NCI-H226 (cell line): Measurements from ENCODE around the gene DCX.
A peak's percentile ranks its signal among the peaks of the same experiment; 100 is the strongest.

ENCODE experiments used
- DNase-seq: peaks from one replicate; pipeline ENCODE4 v3.0.0-alpha.2; 2015

Gene DCX

DNA sequence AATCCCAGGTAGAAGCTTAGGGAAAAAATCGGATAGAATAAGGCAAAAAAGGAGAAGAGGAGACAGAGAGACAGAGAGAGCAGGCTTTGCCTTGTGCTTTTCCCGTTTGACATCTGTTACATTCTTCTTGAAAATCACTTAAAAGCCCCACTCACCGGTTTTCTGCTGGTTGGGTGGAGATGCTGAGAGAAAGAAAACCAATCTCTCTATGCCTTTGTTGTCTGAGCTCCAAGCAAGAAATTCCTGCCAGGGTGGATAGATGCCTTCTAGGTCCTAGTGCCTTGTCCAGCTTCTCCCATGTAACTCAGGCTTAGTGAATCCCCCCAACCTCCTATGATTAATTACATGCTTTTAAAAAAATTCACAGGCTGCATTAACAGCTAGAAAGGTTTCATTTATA is at the start of gene DCX:
Gene DCX, minus strand, starts transcription at position 210 of the 400 bp plus-strand sequence. CDS start 1,794 bp downstream, outside the sequence.
- DNase-seq: no peak

DNA sequence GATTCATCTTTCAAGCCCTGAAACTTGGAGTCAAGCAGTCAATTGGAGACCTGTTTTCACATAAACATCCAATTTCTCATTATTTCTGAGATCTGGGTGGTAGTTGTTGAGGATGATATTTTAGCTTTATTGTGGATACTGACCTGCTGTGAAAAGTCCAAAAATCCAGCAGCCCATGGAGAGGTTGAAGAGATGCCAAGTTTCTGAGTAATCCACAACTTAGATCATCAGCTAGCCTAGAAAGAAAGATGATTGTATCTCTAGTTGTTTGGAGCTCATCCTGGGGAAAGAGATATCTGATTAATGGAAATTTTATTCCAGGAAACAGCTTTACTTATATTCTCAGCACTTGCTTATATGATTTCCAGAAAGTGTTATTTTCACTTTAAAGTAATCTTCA is 48.6 kb upstream of the DCX start:
- no peak for DNase-seq

DNA sequence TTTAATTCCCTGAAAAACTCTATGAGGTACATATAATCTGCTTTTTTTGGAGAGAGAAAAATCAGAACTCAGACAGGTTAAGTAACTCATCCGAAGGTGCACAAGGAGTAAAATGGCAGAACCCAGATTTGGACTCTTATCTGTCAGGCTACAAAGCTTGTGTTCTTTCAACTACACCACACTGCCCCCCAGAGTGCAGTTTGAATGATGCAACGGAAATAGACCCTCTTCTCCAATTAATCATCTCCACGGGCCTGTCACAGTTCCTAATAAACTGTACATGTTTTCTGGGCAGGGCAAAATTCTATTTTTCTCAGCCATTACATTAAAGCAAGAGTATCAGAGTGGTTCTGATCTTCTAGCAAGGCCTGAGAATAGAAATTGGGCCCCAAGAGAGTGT is 35.3 kb upstream of the DCX start:
- no peak for DNase-seq

DNA sequence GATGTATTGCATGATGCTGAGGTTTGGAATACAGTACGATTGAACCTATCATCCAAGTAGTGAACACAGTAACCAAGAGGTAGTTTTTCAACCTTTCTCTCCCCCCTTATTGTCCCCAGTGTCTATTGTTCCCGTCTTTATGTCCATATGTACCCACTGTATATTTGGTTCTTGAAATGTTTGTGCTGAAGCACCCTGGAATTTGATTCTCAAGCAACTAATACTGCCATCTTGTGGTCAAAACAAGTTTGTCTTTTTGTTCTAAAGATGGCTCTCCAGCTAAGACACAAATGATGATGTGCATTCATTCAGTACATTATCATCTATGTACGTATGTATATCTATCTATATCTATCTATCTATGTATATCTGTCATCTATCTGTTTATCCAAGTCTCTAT is 33.5 kb upstream of the DCX start:
- peak; percentile 11 for DNase-seq

DNA sequence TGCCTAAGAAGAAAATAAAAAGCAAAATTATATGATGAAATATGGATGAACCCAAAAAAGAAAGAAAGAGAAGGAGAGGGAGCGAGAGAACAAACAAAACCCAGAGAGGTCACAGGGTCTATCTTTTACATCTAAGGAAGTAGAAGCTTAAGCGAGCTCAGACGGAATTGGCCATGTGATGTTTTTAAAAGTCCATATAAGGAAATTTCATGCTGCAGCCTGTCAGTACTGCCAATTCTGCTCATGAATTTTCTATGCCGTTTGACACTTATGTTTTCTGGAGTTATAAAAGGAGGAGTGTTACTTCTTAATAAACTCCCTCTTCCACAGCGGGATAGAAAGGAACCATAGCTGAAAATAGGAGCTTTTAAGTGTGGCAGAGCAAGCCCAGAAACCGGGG is 32.9 kb upstream of the DCX start:
- no peak for DNase-seq

DNA sequence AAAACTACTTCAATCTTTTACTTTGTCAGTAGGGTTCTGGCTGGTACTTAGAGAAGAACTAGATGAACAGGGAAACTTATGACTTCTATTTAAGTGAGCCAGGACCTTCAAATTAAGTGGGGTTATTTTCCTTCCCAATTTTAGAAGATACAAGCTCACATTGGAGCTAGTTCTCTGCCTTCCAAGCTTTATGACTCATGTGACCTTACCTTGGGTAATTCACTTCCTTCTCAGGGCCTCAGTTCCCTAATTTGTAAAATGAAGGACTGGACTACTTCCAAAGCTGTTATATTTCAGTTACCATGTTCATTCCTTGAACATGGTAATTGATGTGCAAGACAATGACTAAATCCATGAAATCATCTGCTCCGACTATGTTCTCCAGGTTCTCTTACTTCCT is 32.0 kb upstream of the DCX start:
- no peak for DNase-seq

DNA sequence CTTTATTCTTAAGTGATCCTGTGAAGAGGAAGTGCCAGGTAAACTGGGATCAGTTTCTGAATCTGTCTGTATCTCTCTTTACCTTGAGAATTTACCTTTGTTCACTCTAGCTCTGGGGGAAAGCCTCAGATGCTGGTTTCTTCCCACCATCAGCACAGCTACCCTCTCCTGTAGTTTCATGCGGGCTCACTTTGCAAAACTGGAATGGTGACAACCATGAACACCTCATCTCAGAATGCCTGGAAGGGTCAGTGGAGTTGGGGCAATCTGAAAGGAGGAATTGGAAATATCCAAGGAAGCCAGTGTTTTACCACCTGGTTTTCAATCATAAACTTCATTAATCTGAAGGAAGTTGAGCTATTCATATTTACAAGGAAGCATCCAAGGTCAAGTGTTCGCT is 30.8 kb upstream of the DCX start:
- DNase-seq: no peak

DNA sequence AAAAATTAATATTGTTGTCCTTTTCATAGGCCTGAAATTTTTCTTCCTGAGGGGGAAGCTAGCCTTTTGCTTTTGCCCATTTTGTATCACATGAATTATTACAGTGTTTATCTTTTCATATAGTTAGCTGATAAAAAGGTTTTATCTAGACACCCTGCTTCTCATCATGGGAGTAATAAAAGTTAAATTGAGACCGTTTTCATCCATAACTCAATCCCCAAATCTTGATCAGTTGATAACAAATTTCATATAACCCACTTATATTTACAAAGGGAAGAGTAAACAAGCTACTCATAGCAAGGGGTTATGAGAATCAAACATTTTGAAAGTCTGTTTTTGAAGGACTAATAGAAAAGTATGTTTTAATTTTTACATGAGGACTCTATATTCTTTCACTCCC is 23.5 kb upstream of the DCX start:
- DNase-seq: no peak

DNA sequence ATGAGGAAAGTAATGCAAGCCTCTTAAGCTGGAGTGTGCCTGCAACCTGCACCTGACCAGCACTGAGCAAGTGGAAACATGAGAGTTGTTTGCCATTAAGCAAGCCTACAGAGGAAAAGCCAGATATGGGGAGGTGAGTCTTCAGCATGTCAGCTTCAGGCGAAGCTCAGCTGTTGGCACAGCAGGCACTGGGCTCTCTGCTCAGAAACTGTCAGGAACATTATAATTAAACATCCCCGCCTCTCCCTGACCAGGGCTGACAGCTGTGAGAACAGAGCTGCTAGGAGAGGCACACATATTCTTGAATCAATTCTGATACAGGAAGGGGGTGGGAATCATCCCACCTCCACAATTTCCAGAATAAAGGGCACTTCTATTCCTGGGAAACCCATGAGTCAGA is 19.0 kb upstream of the DCX start:
- DNase-seq: no peak

DNA sequence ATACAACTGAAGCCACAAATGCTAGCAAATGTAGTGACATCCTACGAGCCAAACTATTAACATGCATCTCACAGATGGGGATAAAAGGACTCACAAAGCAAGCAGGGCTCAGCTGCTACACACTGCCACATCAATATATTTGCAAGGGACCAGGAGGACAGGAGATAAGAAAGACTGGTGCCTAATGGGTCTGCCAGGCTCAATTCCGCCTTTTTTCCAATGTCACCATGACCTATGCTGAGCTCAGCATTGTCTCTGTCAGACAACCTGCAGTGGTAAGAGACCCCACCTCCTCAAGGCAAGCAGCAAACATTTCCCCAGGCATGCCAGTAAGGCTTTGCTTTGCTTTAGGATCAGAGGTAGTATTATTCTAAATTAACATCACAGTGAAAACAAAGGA is 435 bp downstream of the DCX start:
- no peak for DNase-seq

DNA sequence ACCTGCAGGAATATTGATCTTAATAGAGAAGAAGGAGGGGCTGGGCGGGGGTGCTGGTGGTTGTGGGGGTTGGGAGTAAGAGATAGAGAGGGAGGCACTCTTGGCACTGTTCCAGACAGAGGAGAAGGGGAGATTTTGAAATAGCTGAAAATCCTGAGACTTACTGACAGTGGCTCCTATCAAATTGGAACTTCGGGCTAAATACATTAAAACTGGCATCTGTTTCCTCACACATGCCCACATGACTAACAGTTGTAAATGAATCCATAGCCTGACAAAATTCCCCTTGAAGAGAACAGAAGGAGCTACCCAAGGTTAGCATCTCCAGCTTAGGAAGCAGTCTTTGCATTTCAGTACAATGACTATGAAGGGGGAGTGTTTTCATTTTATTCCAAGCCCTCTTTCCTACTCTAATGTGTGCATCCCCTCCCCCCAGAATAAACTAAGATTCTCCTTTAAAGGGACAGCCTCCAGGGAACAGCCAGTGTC is 1.4 kb downstream of the DCX start:
- no peak for DNase-seq

DNA sequence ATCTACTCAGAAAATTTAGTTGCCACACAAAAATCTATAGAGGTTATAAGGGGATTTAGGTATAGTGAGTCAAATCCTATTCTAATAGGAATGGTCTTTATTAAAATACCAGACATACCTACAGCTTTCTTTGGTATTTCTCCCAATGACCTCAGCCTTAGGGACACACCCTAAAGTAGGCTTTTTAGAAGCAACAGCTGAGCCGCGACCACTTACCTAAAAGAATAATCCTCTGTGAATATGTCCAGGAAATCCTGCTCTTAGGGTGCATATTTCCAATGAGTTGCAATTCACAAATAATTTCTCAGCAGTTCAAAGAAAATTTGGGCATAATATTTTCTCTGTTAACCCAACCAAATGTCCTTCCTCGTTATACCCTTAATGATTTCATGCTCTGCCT is 2.7 kb downstream of the DCX start:
- DNase-seq: no peak

DNA sequence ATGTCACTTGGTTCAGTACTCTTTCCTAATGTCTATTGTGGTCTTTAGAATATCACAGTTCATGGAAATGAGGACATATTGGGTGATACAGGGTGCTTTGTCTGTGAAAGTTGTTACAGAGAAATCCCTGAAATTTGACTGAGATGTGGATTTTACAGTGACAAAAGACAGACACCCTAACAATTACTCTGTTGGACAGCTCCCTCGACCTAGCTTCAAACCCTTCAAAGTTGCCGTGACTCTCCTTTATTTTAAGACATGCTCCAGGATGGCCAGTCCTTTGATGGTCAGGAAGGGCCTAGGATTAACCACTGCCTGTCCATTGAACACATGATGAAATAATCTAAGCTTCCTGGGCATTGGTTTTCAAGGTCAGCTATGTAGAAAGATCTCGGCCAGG is 4.0 kb downstream of the DCX start:
- no peak for DNase-seq

DNA sequence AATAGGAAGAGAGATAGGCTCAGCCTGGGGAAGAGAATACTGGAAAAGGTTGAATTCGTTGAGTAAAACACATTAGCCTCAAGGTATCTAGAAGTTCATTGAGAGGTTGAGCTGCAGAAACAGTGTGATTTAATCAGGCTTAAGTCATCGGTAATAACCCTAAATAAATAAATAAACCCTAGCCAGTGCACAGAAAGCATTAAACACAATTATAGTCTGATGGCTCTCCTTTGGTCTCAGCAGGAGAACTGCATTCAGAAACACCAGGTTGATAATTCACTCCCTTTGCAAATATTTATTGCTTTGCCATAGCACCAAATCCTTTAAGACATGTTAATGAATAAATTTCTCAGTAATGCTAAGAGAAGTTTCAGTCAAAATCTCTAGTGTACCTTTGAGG is 9.6 kb downstream of the DCX start:
- DNase-seq: no peak

DNA sequence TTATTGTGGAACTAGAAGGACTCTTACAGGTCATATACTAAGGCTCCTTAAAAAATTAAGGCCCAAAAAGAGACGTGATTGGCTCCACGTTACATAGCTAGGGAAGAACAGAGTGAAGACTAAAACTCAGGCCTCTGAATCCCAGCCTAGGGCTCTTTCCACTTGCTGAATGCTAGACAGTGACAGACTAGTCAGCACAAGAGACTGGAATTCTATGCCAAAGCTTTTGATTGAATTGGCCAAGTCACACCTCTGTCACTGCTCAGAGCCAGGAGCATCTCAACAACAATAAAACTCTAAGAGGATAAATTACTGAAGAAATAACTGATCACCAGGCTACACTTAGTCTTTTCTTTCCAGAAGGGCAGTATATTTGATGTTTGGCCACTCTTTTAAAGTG is 16.8 kb downstream of the DCX start:
- DNase-seq: no peak

DNA sequence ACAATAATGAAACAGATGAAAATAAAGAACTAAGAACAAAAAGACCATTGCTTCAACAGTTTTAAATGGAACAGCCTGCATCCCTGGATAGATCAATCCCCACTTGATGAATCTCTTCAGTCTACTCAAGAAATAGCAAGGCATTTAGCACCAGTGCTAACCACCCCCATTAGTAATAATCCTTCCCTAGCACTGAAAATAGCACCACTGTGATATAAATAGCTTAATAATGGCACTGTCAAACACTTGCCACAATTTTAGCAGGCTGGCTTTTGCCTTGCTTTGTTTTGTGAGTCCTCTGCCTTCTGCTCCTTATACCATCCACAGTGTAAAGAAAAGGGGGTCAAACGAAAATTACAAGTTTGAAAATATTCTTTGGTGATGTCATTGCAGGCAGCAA is 17.4 kb downstream of the DCX start:
- DNase-seq: no peak

DNA sequence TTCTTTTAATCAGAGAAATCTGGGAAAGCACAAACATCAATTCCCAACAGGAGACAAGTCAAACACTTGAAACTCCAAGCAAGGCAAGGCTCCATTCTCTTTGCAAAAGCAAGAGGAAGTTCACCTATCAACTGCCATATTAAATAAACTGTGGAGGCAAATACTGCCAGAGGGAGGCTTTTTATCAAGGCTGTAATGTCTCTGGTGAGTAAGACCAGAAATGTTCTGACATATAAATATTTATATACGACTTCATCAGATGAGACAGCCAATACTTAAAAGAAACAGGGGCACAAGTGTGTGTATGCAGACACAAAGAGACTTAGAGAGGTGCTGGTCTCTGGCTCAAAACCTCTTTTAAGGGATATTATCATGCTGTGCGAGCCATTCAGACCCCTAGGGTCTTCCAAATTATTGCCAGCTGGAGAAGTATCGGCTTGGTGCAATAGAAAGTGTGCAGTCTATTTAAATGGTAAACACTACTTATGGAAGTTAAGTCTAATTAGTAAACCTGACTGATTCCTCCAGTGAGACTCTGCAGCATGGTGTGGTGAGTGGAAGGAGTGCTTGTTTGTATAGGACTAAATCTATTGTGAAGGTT is 24.4 kb downstream of the DCX start:
- DNase-seq: no peak

DNA sequence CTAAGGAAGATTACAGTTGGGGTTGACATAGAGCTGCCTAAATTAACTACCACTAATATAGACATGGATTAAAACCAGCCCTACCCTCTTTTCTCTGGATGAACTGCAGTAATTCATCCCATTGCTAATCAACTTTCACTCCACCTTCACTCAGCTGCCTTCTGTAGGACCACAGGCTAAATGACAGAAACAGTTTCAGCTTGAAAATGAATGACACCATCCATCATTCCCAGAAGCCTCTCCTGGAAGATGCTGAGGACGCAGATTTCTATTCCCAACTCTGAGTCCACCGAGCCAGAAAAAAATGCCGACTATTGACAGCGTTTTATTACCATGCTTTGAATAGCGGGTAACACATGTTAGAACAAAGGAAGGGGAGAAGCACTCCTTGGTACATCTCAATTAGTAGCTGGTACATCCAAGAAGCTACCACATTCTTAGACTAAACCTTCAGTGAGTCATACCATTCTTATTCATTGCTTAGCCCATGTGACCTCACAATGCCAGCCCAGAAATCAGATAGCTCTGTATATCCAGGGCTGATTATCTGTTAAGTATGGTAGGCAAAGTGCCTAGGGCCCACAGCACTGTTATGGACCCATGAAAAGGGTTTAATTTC is 25.3 kb downstream of the DCX start:
- no peak for DNase-seq

DNA sequence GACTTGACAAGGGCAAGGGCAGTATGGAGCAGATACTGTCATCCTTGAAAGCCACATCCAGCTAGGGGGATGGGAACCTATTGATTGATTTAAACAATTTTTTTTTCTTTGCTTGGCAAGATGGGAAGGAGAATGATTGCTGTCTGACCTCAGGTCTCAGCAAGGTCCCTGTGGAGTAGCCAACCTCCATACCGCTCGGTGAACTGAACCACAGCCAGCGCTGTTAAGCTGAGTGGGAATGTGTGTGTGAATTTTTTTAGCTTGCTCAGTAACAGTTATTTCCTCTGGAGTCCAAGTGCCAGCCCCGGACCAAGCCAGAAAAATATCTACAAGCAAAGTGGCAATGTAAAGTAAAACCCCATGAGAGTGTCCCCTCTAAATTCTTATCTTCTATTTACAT is 25.9 kb downstream of the DCX start:
- DNase-seq: no peak

DNA sequence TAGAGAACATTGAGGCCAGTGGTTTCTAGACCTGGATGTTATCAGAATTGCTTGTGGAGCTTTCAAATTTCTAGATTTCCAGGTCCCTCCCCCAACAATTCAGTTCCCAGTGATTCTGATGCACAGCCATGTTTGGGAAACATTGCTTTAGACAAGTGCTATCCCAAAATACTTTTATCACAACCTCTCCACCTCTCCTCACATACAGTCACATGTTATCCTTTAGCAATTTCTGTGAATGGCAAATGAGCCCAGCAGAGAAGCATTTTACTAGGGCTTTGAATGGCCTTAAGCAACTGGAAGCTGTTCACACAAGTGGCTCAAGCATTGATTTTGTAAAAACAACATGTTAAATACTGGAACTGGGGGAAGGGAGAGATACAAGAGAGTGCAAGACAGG is 29.7 kb downstream of the DCX start:
- DNase-seq: no peak

DNA sequence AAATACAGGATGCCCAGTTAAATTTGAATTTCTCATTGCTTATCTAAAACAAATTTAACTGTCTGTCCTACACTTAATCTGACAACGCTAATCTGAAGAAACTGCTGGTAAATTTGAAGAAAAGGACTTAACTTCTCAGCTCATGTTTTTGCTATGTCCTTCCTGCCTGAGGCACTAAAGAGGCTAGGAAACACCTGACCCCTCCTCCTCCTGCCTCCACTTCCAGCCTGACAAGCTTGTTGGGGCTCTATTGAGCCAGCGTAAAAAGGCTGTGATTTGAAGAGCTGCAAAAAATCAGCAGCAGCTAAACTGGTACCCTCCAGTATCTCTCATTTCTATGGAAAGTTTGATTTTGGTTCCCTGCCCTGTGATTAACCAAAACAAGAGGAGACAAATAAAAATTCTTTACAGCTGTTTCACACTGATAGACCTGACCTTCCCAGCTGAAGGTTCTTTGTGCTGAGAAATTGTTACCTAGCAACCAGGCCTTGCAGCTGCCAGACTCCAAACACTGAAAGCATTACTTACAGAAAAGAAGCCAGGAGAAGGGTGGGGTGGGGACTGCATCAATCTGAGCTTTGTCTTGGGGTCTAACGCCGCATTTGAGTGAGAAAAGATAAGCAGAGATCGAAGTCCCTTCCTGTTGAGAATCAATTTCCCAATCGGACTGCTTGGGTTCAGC is 35.0 kb downstream of the DCX start:
- DNase-seq: no peak

DNA sequence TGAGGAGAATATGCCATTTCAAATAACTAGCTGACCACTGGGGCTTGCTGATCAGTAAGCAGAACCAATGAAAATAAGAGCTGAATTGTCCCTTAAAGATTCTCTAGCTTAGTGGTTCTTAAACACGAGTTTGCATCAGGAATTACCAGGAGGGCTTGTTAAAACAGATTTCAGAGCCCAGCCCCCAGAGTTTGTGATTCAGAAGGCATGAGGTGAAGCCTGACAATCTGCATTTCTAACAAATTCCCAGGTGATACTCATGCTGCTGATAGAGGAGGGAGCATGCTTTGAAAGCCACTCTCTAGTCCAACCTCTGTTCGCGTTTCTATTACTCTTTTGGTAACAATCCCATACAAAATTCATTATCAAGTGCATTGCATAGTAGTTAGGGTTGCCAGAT is 35.5 kb downstream of the DCX start:
- no peak for DNase-seq

DNA sequence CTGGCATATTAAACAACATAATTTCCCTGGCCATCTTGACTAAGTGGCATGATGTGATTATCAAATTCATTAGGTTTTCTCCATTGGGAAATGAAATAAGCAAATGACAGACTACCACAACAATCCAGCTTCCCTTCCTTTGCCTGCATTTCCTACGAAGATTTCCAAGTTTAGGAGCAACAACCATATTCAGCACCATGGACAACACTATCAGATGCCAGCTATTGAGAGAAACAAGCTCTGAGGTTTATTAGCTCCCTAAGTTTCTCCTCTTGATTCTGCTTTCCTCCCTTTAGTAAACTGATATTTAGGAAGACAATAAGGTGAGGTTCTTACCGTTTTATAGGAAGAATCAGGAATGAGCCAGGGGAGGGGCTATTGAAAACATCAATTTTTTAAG is 36.2 kb downstream of the DCX start:
- DNase-seq: no peak

DNA sequence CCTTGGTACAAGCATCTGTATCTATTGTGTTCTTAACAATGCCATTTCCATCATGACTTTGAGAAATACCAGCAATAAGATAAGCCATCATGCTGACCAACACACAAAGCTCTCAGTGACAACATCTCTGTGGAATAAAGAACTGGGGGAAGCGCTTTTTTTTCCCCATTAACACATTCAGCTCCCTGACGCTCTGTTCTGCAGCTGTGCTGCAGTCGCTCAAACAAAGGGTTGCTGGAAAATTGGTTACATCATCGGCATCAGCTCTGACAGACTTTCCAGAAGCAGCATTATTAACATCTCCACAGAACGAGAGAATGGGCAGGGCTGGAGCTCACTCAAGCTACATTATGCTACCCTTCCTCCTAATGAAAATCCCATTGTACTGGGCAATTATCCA is 39.9 kb downstream of the DCX start:
- DNase-seq: no peak
